Endodermal cell (in vitro differentiated cells): ENCODE measurements around the gene ATL3. TPM values are rescaled to one million over a fixed set of nuclear protein-coding genes. Genes with fewer than 3 reads are reported as not detected.

Experiments
- DNase-seq: peaks from one replicate; pipeline ENCODE4 v3.0.0-alpha.2; 2017
- H3K27ac ChIP-seq: 2 replicates; pipeline ENCODE4 v1.5.1; 2013; ENCODE audit warnings: mild to moderate bottlenecking, low read depth, low read length, moderate library complexity
- H3K27me3 ChIP-seq: 2 replicates; pipeline ENCODE4 v1.6.1; 2013; ENCODE audit warnings: mild to moderate bottlenecking, low read length, moderate library complexity; ENCODE audit not compliant: insufficient read depth, control insufficient read depth, poor library complexity, severe bottlenecking
- H3K36me3 ChIP-seq: 2 replicates; pipeline ENCODE4 v1.7.0; 2013; ENCODE audit warnings: mild to moderate bottlenecking, low read length, moderate library complexity; ENCODE audit not compliant: control insufficient read depth, insufficient read depth
- H3K4me1 ChIP-seq: one replicate; pipeline ENCODE4 v1.7.0; 2013; ENCODE audit warnings: low read length; ENCODE audit not compliant: control insufficient read depth, insufficient read depth
- H3K4me3 ChIP-seq: 2 replicates; pipeline ENCODE4 v1.5.1; 2013; ENCODE audit warnings: mild to moderate bottlenecking, low read length, moderate library complexity
- H3K9ac ChIP-seq: 2 replicates; pipeline ENCODE4 v1.6.1; 2013; ENCODE audit warnings: mild to moderate bottlenecking, low read length, moderate library complexity; ENCODE audit not compliant: poor library complexity, severe bottlenecking; ENCODE audit errors: extremely low read depth
- H3K9me3 ChIP-seq: 2 replicates; pipeline ENCODE4 v1.6.1; 2013; ENCODE audit warnings: mild to moderate bottlenecking, low read length, moderate library complexity; ENCODE audit not compliant: control insufficient read depth
- H3K27ac Mint-ChIP-seq: 2 replicates; pipeline ENCODE4 v1.8.0; 2020; ENCODE audit warnings: mixed read lengths
- H3K27me3 Mint-ChIP-seq: 2 replicates; pipeline ENCODE4 v1.8.0; 2021; ENCODE audit warnings: mild to moderate bottlenecking, mixed read lengths; ENCODE audit not compliant: insufficient read depth
- H3K36me3 Mint-ChIP-seq: 2 replicates; pipeline ENCODE4 v1.8.0; 2020; ENCODE audit warnings: low read depth, mixed read lengths
- H3K4me1 Mint-ChIP-seq: 2 replicates; pipeline ENCODE4 v1.8.0; 2020; ENCODE audit warnings: mixed read lengths
- H3K4me3 Mint-ChIP-seq: 2 replicates; pipeline ENCODE4 v1.8.0; 2020; ENCODE audit warnings: mild to moderate bottlenecking, moderate library complexity, mixed read lengths
- H3K9me3 Mint-ChIP-seq: 2 replicates; pipeline ENCODE4 v1.8.0; 2020; ENCODE audit warnings: mild to moderate bottlenecking, mixed read lengths
- CTCF ChIP-seq: fragments of 200-600 bp; sonication (generic); conservative IDR thresholded peaks from 2 replicates; pipeline ENCODE4 v1.5.0; 2021; ENCODE audit warnings: antibody characterized with exemption, mild to moderate bottlenecking
- WGBS, 2 experiments: methylation state at CpG; one replicate each; pipeline versions ENCODE4 v1.1.5 to v1.1.7; 2013; ENCODE audit warnings: missing lambda C conversion rate in 2 of 2, mixed read lengths in 1 of 2; ENCODE audit not compliant: insufficient coverage in 1 of 2, insufficient read length in 1 of 2; 5-methylcytosine and 5-hydroxymethylcytosine counted together
- total RNA-seq, 2 donors: library from RNA; stranded (reverse); fragmentation: NEBNext Ultra II Directional in 1 of 2; extraction: Animal tissue kit (Norgen Biotek cat#: 25700) in 1 of 2; gene quantifications; 2 replicates in 1 of 2; 3 replicates in 1 of 2; pipeline ENCODE4 v1.2.1, GENCODE V29; 2021

The ATL3 gene
- total RNA-seq, 2 donors from 2014 or later: 33.8 to 38.0 TPM

GRCh38 chr11:63711838-63712237 lies 40.7 kb upstream of the ATL3 start:
- H3K9me3 ChIP-seq: no peaks in the 10 kb centered on the region
- peak overlapping the region; percentile 72 for H3K27ac Mint-ChIP-seq
- no peak overlapping the region for H3K4me3 ChIP-seq
- H3K4me3 Mint-ChIP-seq: no peak overlapping the region
- DNase-seq: no peak
- H3K27ac ChIP-seq: no peak overlapping the region
- WGBS, 2 experiments: 94 to 95% methylated on average over 6 of the region's 6 CpGs
- no peaks in the 10 kb centered on the region for H3K27me3 Mint-ChIP-seq
- no peaks in the 10 kb centered on the region for H3K4me1 ChIP-seq
- no peak overlapping the region for H3K9ac ChIP-seq
- peaks cover 8% of the 10 kb centered on the region for H3K36me3 Mint-ChIP-seq
- H3K9me3 Mint-ChIP-seq: no peaks in the 10 kb centered on the region
- TF ChIP-seq CTCF: no peak
- H3K36me3 ChIP-seq: peaks cover 6% of the 10 kb centered on the region
- H3K4me1 Mint-ChIP-seq: peaks cover 4% of the 10 kb centered on the region
- no peaks in the 10 kb centered on the region for H3K27me3 ChIP-seq

GRCh38 chr11:63710476-63711217 lies 39.5 kb upstream of the ATL3 start:
- Histone ChIP-seq H3K9ac (no peak overlapping the region), H3K9me3 (no peaks in the 10 kb centered on the region), H3K36me3 (peaks cover 3% of the 10 kb centered on the region), H3K4me1 (no peaks in the 10 kb centered on the region), H3K27ac (no peak overlapping the region), H3K27me3 (no peaks in the 10 kb centered on the region), H3K4me3 (no peak overlapping the region)
- Mint-ChIP-seq H3K4me1 (peaks cover 4% of the 10 kb centered on the region), H3K9me3 (no peaks in the 10 kb centered on the region), H3K4me3 (no peak overlapping the region), H3K27me3 (no peaks in the 10 kb centered on the region), H3K36me3 (peaks cover 5% of the 10 kb centered on the region), H3K27ac (peak overlapping the region; percentile 66)
- peak; percentile 32 for TF ChIP-seq CTCF
- DNase-seq: no peak
- WGBS, 2 experiments: 90 to 93% methylated on average over 10 to 11 of the region's 11 CpGs

- Histone ChIP-seq H3K4me1 (no peaks in the 10 kb centered on the region), H3K36me3 (no peaks in the 10 kb centered on the region), H3K9me3 (no peaks in the 10 kb centered on the region), H3K27me3 (no peaks in the 10 kb centered on the region), H3K4me3 (no peak overlapping the region), H3K9ac (no peak overlapping the region), H3K27ac (no peak overlapping the region)
- no peaks in the 10 kb centered on the region for H3K9me3 Mint-ChIP-seq
- peaks cover 4% of the 10 kb centered on the region for H3K4me1 Mint-ChIP-seq
- H3K27me3 Mint-ChIP-seq: no peaks in the 10 kb centered on the region
- no peak for TF ChIP-seq CTCF
- no peak for DNase-seq
- peaks cover 5% of the 10 kb centered on the region for H3K36me3 Mint-ChIP-seq
- H3K27ac Mint-ChIP-seq: no peak overlapping the region
- no peak overlapping the region for H3K4me3 Mint-ChIP-seq
- 91 to 94% methylated on average over 3 of the region's 3 CpGs for WGBS, 2 experiments
These were observed 38.2 kb upstream of the ATL3 start for GRCh38 chr11:63709336-63709884.
